ACC112 (cell line): ENCODE measurements around the gene CTU1.

ENCODE experiments used
- H2AFZ ChIP-seq: fragments of 200-600 bp; sonication (generic); one replicate; pipeline ENCODE4 v1.6.0; 2017; ENCODE audit warnings: antibody characterized with exemption, low read length; ENCODE audit not compliant: unreplicated experiment
- H3K27ac ChIP-seq: fragments of 200-600 bp; sonication (generic); 2 replicates; pipeline ENCODE4 v1.5.1; 2014; ENCODE audit warnings: low read depth, mild to moderate bottlenecking, antibody characterized with exemption, low read length, moderate library complexity
- H3K27me3 ChIP-seq: fragments of 200-600 bp; sonication (generic); 2 replicates; pipeline ENCODE4 v1.6.1; 2014; ENCODE audit warnings: mild to moderate bottlenecking, antibody characterized with exemption, low read length, moderate library complexity, mixed read lengths; ENCODE audit not compliant: insufficient read depth
- H3K36me3 ChIP-seq: fragments of 200-600 bp; sonication (generic); 2 replicates; pipeline ENCODE4 v1.6.1; 2016; ENCODE audit warnings: mild to moderate bottlenecking, antibody characterized with exemption, low read length, moderate library complexity, mixed read lengths; ENCODE audit not compliant: insufficient read depth
- H3K4me1 ChIP-seq: fragments of 200-600 bp; sonication (generic); one replicate; pipeline ENCODE4 v1.6.1; 2016; ENCODE audit warnings: low read length, mixed read lengths; ENCODE audit not compliant: insufficient read depth, unreplicated experiment, control insufficient read depth
- H3K4me3 ChIP-seq: fragments of 200-600 bp; sonication (generic); 2 replicates; pipeline ENCODE4 v1.5.1; 2014; ENCODE audit warnings: mild to moderate bottlenecking, low read depth, low read length
- H3K79me2 ChIP-seq: fragments of 200-600 bp; sonication (generic); one replicate; pipeline ENCODE4 v1.6.0; 2016; ENCODE audit warnings: low read length; ENCODE audit not compliant: control insufficient read depth, unreplicated experiment, insufficient read depth

Gene CTU1

DNA sequence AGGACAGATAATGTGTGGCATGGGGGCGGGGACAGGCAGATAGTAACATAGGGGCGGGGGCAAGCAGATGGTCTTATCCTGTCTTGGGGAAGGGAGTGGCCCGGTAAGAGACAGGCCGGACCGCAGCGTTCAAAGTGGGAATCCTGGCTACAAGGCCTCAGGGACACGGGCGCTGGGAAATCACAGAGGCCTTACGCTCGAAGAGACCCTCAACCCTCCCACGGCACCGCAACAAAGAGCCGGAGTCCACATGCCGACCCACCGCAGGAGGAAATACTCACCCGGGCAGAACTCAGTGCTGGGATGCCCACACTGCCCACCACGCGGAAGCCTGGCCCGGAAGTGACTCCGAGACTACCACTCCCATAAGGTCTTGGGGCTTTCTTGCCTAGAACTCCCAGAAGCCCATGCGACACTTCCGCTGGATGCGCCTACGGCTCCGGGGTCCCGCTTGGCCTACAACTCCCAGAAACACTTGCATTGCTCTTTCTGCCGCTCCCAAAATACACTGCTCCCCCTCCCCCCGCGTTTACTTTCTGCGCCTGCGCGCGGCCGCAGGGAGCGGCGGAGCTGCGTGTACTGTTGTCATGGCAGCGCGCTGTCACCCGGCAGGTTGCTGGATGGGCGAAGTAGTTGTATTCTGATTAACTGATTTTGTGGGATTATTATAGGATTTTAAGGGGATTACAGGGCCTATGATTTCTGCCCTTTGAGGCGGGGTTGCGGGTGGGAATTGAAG is at the start of gene CTU1:
CTU1 (minus strand) TSS at position 344 of the 739 bp plus-strand sequence. CDS start 3,840 bp downstream, outside the sequence.
- Histone ChIP-seq H2AFZ (peak within 1 kb of the TSS; percentile 37), H3K27me3 (peaks cover 12% of the 10 kb centered on the region), H3K4me1 (no peaks in the 10 kb centered on the region), H3K27ac (no peak within 1 kb of the TSS), H3K36me3 (no peaks in the 10 kb centered on the region), H3K79me2 (peaks cover 10% of the 10 kb centered on the region), H3K4me3 (peak within 1 kb of the TSS; percentile 89)

DNA sequence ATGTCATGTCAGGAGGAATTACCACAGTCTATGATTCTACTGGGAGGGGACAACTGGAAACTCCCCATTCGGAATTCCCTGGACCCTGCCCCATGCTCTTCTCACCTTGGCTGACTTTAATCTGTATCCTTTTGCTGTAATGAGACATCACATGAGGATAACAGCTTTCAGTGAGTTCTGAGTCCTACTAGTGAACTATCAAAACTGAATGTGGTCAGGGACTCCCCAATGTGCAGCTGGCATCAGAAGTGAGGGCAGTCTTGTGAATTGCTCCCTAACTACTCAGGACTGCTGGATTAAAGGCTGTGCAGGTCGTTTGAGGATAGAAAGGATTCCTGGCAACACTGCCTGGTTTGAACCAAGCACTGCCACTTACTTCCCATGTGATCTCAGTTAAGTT is 49.1 kb upstream of the CTU1 start:
- Histone ChIP-seq H3K27ac (no peak overlapping the region), H3K36me3 (no peaks in the 10 kb centered on the region), H3K27me3 (peaks cover 38% of the 10 kb centered on the region), H3K79me2 (no peaks in the 10 kb centered on the region), H2AFZ (no peak overlapping the region), H3K4me1 (no peaks in the 10 kb centered on the region), H3K4me3 (no peak overlapping the region)

DNA sequence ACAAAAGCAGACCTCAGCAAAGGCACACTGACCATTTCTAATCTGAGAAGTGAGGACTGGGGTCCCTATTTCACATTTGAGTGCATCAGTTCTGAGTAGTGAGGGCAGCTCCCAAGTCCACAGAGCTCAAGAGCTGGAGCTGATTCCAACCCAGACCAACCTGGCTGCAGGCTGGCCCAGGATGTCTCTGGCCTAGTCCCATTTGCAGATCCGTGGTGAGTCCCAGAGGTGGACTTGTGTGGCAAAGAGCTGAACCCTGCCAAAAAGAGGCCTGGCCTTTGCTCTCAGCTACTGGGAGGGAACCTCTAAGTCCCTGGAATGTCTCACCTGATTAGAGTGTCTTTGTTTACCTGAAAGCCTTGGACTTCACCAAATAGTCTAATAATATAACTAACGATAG is 48.5 kb upstream of the CTU1 start:
- H3K79me2 ChIP-seq, result no peaks in the 10 kb centered on the region
- no peak overlapping the region for H3K4me3 ChIP-seq
- H3K4me1 ChIP-seq, result no peaks in the 10 kb centered on the region
- no peaks in the 10 kb centered on the region for H3K36me3 ChIP-seq
- H3K27ac ChIP-seq, result no peak overlapping the region
- peaks cover 44% of the 10 kb centered on the region for H3K27me3 ChIP-seq
- no peak overlapping the region for H2AFZ ChIP-seq

DNA sequence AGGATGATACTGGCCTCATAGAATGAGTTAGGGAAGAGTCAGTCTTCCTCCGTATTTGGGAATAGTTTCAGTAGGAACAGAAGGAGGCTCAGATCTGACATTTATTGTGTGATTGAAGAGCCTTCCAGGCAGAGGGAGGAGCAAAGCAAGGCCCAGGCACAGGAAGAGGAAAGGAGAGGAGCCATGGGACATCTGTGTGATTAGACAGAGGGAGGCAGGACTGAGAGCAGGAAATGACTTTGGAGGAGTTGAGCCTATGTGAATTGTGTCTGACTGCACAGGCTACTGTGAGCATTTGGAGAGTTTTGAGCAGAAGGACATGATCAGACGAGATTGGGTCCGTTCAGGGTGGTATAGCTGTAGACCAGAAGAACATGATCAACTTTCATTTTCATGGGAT is 42.4 kb upstream of the CTU1 start:
- Histone ChIP-seq H3K27me3 (peaks cover 51% of the 10 kb centered on the region), H3K27ac (no peak overlapping the region), H3K4me3 (no peak overlapping the region), H2AFZ (no peak overlapping the region), H3K4me1 (no peaks in the 10 kb centered on the region), H3K36me3 (no peaks in the 10 kb centered on the region), H3K79me2 (no peaks in the 10 kb centered on the region)

DNA sequence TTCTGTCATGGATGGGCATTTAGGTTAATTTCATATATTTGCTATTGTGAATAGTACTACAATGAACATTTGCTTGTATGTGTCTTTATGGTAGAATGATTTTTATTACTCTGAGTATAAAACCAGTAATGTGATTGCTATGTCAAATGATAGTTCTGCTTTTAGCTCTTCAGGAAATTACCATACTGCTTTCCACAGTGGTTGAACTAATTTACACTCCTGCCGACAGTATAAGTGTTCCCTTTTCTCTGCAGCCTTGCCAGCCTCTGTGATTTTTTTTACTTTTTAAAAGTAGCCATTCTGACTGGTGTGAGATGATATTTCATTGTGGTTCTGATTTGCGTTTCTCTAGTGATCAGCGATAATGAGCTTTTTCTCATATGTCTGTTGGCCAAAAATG is 40.4 kb upstream of the CTU1 start:
- no peaks in the 10 kb centered on the region for H3K79me2 ChIP-seq
- H3K4me3 ChIP-seq, result no peak overlapping the region
- no peak overlapping the region for H3K27ac ChIP-seq
- no peak overlapping the region for H2AFZ ChIP-seq
- H3K27me3 ChIP-seq, result peaks cover 39% of the 10 kb centered on the region
- H3K4me1 ChIP-seq, result no peaks in the 10 kb centered on the region
- no peaks in the 10 kb centered on the region for H3K36me3 ChIP-seq

DNA sequence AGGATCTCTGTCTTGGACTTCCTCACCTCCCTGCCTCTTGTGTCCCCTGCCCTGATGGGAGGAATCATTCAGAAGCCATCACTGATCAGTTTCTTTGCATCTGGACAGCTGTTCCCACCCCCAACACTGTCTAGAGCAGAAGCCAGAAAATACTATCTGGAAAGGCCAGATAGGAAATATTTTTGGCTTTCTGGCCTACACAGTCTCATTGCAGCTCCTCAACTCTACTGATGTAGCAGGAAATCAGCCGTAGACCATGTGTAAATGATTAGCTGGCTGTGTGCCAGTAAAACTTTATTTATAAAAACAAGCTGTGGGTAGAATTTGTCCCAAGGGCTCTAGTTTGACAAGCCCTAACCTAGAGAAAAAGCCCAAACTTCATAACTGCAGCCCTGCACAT is 39.5 kb upstream of the CTU1 start:
- Histone ChIP-seq H3K27me3 (peaks cover 31% of the 10 kb centered on the region), H3K4me3 (no peak overlapping the region), H3K4me1 (no peaks in the 10 kb centered on the region), H3K79me2 (no peaks in the 10 kb centered on the region), H3K27ac (no peak overlapping the region), H2AFZ (no peak overlapping the region), H3K36me3 (no peaks in the 10 kb centered on the region)

DNA sequence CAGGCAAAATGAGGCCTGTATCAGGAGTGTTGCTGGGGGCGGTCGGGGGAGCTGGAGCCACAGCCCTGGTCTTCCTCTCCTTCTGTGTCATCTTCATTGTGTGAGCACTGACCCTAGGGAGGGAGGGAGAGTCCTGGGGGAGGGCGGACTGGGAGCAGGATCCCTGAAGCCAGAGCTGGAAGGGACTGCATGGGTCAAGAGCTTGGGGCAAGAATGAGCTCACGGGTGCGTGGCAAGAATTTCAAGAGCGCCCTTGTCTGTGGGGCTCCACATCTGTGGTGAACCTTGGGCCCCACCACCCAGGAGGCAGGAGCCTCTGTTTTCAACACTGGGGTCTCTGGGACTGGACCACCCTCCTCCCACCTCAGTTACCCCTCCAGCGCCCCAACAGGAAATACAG is 38.5 kb upstream of the CTU1 start:
- Histone ChIP-seq H3K4me1 (no peaks in the 10 kb centered on the region), H3K79me2 (no peaks in the 10 kb centered on the region), H3K4me3 (no peak overlapping the region), H3K27me3 (peaks cover 22% of the 10 kb centered on the region), H3K27ac (no peak overlapping the region), H2AFZ (no peak overlapping the region), H3K36me3 (no peaks in the 10 kb centered on the region)

DNA sequence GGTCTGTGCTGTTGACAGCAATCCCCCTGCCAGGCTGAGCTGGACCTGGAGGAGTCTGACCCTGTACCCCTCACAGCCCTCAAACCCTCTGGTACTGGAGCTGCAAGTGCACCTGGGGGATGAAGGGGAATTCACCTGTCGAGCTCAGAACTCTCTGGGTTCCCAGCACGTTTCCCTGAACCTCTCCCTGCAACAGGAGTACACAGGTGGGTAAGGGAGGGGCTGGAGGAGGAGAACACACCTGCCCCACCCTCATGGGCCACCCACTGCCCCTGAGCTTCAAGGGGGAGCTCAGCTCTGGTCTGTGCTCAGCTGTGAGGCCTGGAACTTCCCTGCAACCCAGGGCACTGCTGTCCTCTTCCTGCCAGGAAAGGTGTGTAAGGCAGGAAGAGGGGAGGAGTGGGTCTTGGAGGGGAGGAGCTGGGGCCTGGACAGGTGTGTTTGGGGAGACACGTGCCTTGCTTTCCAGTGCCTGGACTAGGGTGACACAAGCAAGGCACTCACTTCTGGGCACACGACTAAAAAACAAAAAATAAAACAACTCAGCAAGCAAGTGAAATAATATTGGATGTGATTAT is 37.8 kb upstream of the CTU1 start:
- H2AFZ ChIP-seq, result no peak overlapping the region
- H3K4me1 ChIP-seq, result no peaks in the 10 kb centered on the region

DNA sequence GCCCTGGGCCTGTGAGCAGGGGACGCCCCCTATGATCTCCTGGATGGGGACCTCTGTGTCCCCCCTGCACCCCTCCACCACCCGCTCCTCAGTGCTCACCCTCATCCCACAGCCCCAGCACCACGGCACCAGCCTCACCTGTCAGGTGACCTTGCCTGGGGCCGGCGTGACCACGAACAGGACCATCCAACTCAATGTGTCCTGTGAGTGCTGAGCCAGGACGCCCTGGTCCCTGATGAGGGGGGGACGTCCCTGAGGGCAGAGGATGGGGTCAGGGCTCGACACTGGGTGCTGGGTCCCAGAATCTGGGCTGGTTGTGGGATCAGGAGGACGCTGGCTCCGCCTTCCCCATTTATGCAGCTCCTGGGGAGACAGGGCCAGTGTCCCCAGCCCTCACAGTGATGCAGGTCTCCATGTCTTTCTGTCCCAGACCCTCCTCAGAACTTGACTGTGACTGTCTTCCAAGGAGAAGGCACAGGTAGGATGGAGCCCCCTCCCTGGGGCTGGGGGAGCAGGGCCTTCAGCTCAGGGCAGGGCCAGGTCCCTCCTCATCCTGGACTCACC is 36.4 kb upstream of the CTU1 start:
- Histone ChIP-seq H3K27me3 (peaks cover 29% of the 10 kb centered on the region), H3K36me3 (no peaks in the 10 kb centered on the region), H3K4me3 (no peak overlapping the region), H3K27ac (no peak overlapping the region), H3K4me1 (no peaks in the 10 kb centered on the region), H3K79me2 (no peaks in the 10 kb centered on the region), H2AFZ (no peak overlapping the region)

More for the DNA sequence above, 37.8 kb upstream of the CTU1 start:
- H3K36me3 ChIP-seq, result no peaks in the 10 kb centered on the region
- no peaks in the 10 kb centered on the region for H3K79me2 ChIP-seq
- H3K27ac ChIP-seq, result no peak overlapping the region
- H3K27me3 ChIP-seq, result peaks cover 26% of the 10 kb centered on the region
- H3K4me3 ChIP-seq, result no peak overlapping the region

DNA sequence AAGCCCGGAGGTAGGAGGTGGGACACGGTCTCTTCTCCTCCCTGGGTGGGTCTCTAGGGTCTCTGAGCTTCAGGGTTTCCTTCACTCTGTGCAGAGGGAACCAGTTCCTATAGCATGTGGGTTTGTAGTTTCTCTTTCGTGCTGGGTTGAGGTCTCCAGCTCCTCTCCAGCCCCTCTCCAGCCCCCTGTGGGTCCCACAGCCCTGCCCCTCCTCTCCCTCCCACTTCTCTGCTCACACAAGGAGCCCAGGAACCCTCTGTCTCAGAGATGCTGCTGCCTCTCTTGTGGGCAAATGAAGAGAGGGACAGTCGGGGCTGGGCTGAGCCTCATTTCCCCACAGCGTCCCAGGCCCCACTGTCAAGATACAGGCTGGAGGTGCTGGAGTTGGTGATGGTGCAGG is 35.3 kb upstream of the CTU1 start:
- Histone ChIP-seq H3K27ac (no peak overlapping the region), H3K4me1 (no peaks in the 10 kb centered on the region), H3K4me3 (no peak overlapping the region), H2AFZ (no peak overlapping the region), H3K79me2 (no peaks in the 10 kb centered on the region), H3K36me3 (no peaks in the 10 kb centered on the region), H3K27me3 (peaks cover 32% of the 10 kb centered on the region)
